ES-I3 (cell line): Measurements from ENCODE around the gene COPG2.

Experiments used
- H3K36me3 ChIP-seq: 2 replicates; pipeline ENCODE4 v1.6.1; 2013; ENCODE audit warnings: mild to moderate bottlenecking, low read length, control low read depth, moderate library complexity; ENCODE audit not compliant: insufficient read depth
- H3K4me1 ChIP-seq: 2 replicates; pipeline ENCODE4 v1.6.1; 2013; ENCODE audit warnings: mild to moderate bottlenecking, control low read depth, low read length; ENCODE audit not compliant: insufficient read depth
- H3K9ac ChIP-seq: 2 replicates; pipeline ENCODE4 v1.6.1; 2013; ENCODE audit warnings: low read depth, mild to moderate bottlenecking, low read length, moderate library complexity
- H3K9me3 ChIP-seq: 2 replicates; pipeline ENCODE4 v1.6.1; 2013; ENCODE audit warnings: mild to moderate bottlenecking, low read length, moderate library complexity; ENCODE audit not compliant: control insufficient read depth, insufficient read depth

Gene COPG2

GRCh38 chr7:130476297-130477150 is 192.0 kb downstream of the COPG2 start:
- no peaks in the 10 kb centered on the region for H3K36me3 ChIP-seq
- peaks cover 4% of the 10 kb centered on the region; the same call in 1 of the 2 replicates for H3K9me3 ChIP-seq
- H3K9ac ChIP-seq = no peak overlapping the region
- no peaks in the 10 kb centered on the region for H3K4me1 ChIP-seq

GRCh38 chr7:130475776-130476175 is 192.8 kb downstream of the COPG2 start:
- no peaks in the 10 kb centered on the region for H3K36me3 ChIP-seq
- peaks cover 4% of the 10 kb centered on the region; the same call in 1 of the 2 replicates for H3K9me3 ChIP-seq
- H3K9ac ChIP-seq = no peak overlapping the region
- H3K4me1 ChIP-seq = no peaks in the 10 kb centered on the region

GRCh38 chr7:130473876-130474275 is 194.7 kb downstream of the COPG2 start:
- no peaks in the 10 kb centered on the region for H3K36me3 ChIP-seq
- peaks cover 4% of the 10 kb centered on the region; the same call in 1 of the 2 replicates for H3K9me3 ChIP-seq
- no peaks in the 10 kb centered on the region for H3K4me1 ChIP-seq
- H3K9ac ChIP-seq = no peak overlapping the region; the same call in 1 of the 2 replicates

- Histone ChIP-seq H3K9me3 (peaks cover 4% of the 10 kb centered on the region; the same call in 1 of the 2 replicates), H3K9ac (no peak overlapping the region), H3K36me3 (no peaks in the 10 kb centered on the region), H3K4me1 (no peaks in the 10 kb centered on the region)
These were observed 195.3 kb downstream of the COPG2 start for GRCh38 chr7:130473289-130473688.

- H3K4me1 ChIP-seq = no peaks in the 10 kb centered on the region
- no peak overlapping the region for H3K9ac ChIP-seq
These were observed 196.6 kb downstream of the COPG2 start for GRCh38 chr7:130471974-130472373.

GRCh38 chr7:130468612-130469011 is 199.9 kb downstream of the COPG2 start:
- Histone ChIP-seq H3K36me3 (no peaks in the 10 kb centered on the region), H3K4me1 (no peaks in the 10 kb centered on the region), H3K9me3 (no peaks in the 10 kb centered on the region), H3K9ac (no peak overlapping the region)

More at GRCh38 chr7:130471974-130472373, 196.6 kb downstream of the COPG2 start:
- Histone ChIP-seq H3K9me3 (no peaks in the 10 kb centered on the region), H3K36me3 (no peaks in the 10 kb centered on the region)

GRCh38 chr7:130463553-130464434 is 204.8 kb downstream of the COPG2 start:
- Histone ChIP-seq H3K36me3 (no peaks in the 10 kb centered on the region), H3K9me3 (no peaks in the 10 kb centered on the region), H3K9ac (no peak overlapping the region), H3K4me1 (no peaks in the 10 kb centered on the region)

GRCh38 chr7:130461272-130461671 is 207.3 kb downstream of the COPG2 start:
- no peaks in the 10 kb centered on the region for H3K36me3 ChIP-seq
- H3K9ac ChIP-seq = no peak overlapping the region
- no peaks in the 10 kb centered on the region for H3K4me1 ChIP-seq
- H3K9me3 ChIP-seq = no peaks in the 10 kb centered on the region

GRCh38 chr7:130458257-130458656 is 210.3 kb downstream of the COPG2 start:
- Histone ChIP-seq H3K4me1 (no peaks in the 10 kb centered on the region), H3K9ac (no peak overlapping the region), H3K36me3 (no peaks in the 10 kb centered on the region), H3K9me3 (no peaks in the 10 kb centered on the region)
